Ovary (tissue), 10 donors: ENCODE data around the gene IL27RA. TPM values are rescaled to one million over a fixed set of nuclear protein-coding genes. Genes with fewer than 3 reads are reported as not detected.

ENCODE experiments used
- DNase-seq, 5 donors: peaks; one replicate each; pipeline ENCODE4 v3.0.0-alpha.2; 2019 to 2020
- H3K27ac ChIP-seq, 2 donors: fragments of 200-600 bp; one replicate each; pipeline versions ENCODE4 v1.5.1 to v1.8.0; 2019 to 2022
- H3K27me3 ChIP-seq: fragments of 200-600 bp; one replicate; pipeline ENCODE4 v1.8.0; 2022
- H3K36me3 ChIP-seq: fragments of 200-600 bp; sonication (generic); one replicate; pipeline ENCODE4 v1.5.1; 2019
- H3K4me1 ChIP-seq: one replicate; pipeline ENCODE4 v1.8.1; 2013; ENCODE audit warnings: mild to moderate bottlenecking, moderate library complexity; ENCODE audit not compliant: insufficient read depth
- H3K4me3 ChIP-seq: fragments of 200-600 bp; sonication (generic); one replicate; pipeline ENCODE4 v1.5.1; 2017
- H3K9me3 ChIP-seq, 2 donors: fragments of 200-600 bp in 1 of 2; sonication (generic) in 1 of 2; one replicate each; pipeline versions ENCODE4 v1.5.1 to v1.8.1; 2013 to 2019; ENCODE audit warnings: mild to moderate bottlenecking in 1 of 2, moderate library complexity in 1 of 2
- EP300 ChIP-seq: sonication (generic); formaldehyde crosslinking; IDR thresholded peaks from one replicate; pipeline ENCODE4 v1.6.1; 2017; ENCODE audit warnings: antibody characterized with exemption
- POLR2A ChIP-seq: fragments of 450-650 bp; IDR thresholded peaks from one replicate; pipeline ENCODE4 v1.6.1; 2017; ENCODE audit warnings: antibody characterized with exemption, mild to moderate bottlenecking, moderate library complexity
- WGBS, 3 donors: extraction: QIAGEN DNeasy Blood & Tissue Kit in 1 of 3; methylation state at CpG; one replicate each; pipeline versions ENCODE4 v1.1.5 to v1.1.7; 2013 to 2017; 5-methylcytosine and 5-hydroxymethylcytosine counted together
- intact Hi-C, 4 donors: fragments of 100-400 bp; cut with DNase I; formaldehyde crosslinking; loops; one replicate each; pipeline versions ENCODE4 v1.11.0 to v1.15.1; 2022 to 2023
- long read RNA-seq, 3 donors: library from polyadenylated mRNA in 2 of 3; unstranded in 2 of 3; transcript quantifications; one replicate each; pipeline ENCODE4 v2.0.0 and lab custom pipeline, GENCODE V29; 2021 to 2026
- polyA plus RNA-seq, 2 donors: library from polyadenylated mRNA; stranded (reverse); fragments of 200-250 nt in 1 of 2; fragments of 350-450 nt in 1 of 2; fragmentation: Illumina TruSeq in 1 of 2; extraction: RNeasy Lipid Tissue Mini Kit (QIAGEN cat#74804) in 1 of 2; gene quantifications; one replicate each; pipeline ENCODE4 v1.2.3, GENCODE V29; 2013 to 2014
- total RNA-seq, 7 donors: library from RNA; depleted of rRNA in 2 of 7; stranded (reverse); fragments of >200 nt in 2 of 7; fragmentation: NEBNext Ultra II Directional in 3 of 7; extraction: Animal tissue kit (Norgen Biotek cat#: 25700) in 3 of 7; gene quantifications; one replicate each; pipeline versions ENCODE4 v1.1.0 to v1.2.4, GENCODE V29; 2016 to 2023
- TF ChIP-seq, protein P1 (sequence below), 3 donors: fragments of 450-650 bp in 2 of 3; fragments of 200-600 bp in 1 of 3; IDR thresholded peaks; one replicate each; pipeline versions ENCODE4 v1.5.1 to v1.8.0; 2016 to 2022; ENCODE audit warnings: antibody characterized with exemption in 3 of 3, mild to moderate bottlenecking in 1 of 3
- donor health status: DM: no; HTN: no; CAD: no; lungs with moderate emphysema.
- donor health status: DM: no; HTN: no; CAD: no.
- donor health status: Bipolar disorder and iron deficiency.
- donor health status: DM: yes; HTN: yes; CAD: no.
- donor health status: DM: no; HTN: no; CAD: no.
- donor health status: DM: yes; HTN: yes; CAD: no.

The IL27RA gene
- total RNA-seq, result 1 to 10 TPM in 5 of 7 donors, under 1 TPM in 2; 0.48 to 4.3 (median 1.8) TPM
- polyA plus RNA-seq, result 1 to 10 TPM; 2.1 to 2.4 TPM
- long read RNA-seq, donor 1, transcript IL27RA-201 (14 exons, 2,962 nt), result major isoform, 18 of 20 reads
- long read RNA-seq, donor 1, partial matches to known transcripts, result 1 of 20 reads
- long read RNA-seq, donor 1, other reads (novel, unspliced or antisense), result 1 of 20 reads
- long read RNA-seq, donor 2, partial matches to known transcripts, result 0 of 1 reads
- long read RNA-seq, donor 2, other reads (novel, unspliced or antisense), result 0 of 1 reads
- long read RNA-seq, donor 3, transcript IL27RA-201 (14 exons, 2,962 nt), result major isoform, 5 of 7 reads
- long read RNA-seq, donor 3, partial matches to known transcripts, result 2 of 7 reads
- long read RNA-seq, donor 3, other reads (novel, unspliced or antisense), result 0 of 7 reads

DNA sequence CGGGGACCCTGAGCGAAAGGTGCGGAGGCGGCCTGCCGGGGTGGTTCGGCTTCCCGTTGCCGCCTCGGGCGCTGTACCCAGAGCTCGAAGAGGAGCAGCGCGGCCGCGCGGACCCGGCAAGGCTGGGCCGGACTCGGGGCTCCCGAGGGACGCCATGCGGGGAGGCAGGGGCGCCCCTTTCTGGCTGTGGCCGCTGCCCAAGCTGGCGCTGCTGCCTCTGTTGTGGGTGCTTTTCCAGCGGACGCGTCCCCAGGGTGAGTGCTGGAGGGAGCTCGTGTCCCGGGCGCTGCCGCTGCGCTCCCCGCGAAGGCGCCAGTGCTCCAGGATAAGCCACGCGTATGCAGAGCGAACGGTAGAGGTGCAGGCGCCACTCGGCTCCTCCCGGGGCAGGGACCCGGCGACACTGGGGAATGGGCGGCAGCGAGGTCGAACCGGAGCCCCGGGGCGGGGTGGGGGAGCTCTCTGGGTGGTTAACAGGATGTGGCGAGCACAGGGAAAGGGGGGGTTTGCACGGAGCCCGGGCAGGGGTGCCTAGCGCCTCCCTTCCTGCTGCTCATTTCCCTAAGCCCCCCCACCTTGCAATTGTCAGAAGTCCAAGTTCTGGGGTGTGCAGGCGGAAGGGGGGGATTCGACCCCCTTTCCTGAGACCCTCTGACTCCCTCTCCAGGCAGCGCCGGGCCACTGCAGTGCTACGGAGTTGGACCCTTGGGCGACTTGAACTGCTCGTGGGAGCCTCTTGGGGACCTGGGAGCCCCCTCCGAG, at the start of gene IL27RA:
Gene IL27RA, plus strand, starts transcription at position 44 of the 762 bp plus-strand sequence. Its CDS starts 111 bp downstream, at position 155.
- peak in 3 of 5 donors; percentile 19 to 51 (median 48) for DNase-seq
- H3K27ac ChIP-seq, result no peak within 1 kb of the TSS
- H3K27me3 ChIP-seq, result no peaks in the 10 kb centered on the region
- no peak for TF ChIP-seq EP300
- TF ChIP-seq, protein P1, sequence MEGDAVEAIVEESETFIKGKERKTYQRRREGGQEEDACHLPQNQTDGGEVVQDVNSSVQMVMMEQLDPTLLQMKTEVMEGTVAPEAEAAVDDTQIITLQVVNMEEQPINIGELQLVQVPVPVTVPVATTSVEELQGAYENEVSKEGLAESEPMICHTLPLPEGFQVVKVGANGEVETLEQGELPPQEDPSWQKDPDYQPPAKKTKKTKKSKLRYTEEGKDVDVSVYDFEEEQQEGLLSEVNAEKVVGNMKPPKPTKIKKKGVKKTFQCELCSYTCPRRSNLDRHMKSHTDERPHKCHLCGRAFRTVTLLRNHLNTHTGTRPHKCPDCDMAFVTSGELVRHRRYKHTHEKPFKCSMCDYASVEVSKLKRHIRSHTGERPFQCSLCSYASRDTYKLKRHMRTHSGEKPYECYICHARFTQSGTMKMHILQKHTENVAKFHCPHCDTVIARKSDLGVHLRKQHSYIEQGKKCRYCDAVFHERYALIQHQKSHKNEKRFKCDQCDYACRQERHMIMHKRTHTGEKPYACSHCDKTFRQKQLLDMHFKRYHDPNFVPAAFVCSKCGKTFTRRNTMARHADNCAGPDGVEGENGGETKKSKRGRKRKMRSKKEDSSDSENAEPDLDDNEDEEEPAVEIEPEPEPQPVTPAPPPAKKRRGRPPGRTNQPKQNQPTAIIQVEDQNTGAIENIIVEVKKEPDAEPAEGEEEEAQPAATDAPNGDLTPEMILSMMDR (IDR thresholded peaks at IDR 0.05), result peak in 1 of 3 donors; percentile 20
- H3K4me1 ChIP-seq, result no peaks in the 10 kb centered on the region
- H3K9me3 ChIP-seq, result no peaks in the 10 kb centered on the region
- intact Hi-C loops, result no loop called here
- no peaks in the 10 kb centered on the region for H3K36me3 ChIP-seq
- 0% methylated on average over 37 to 63 of the region's 63 CpGs for WGBS, 3 donors
- H3K4me3 ChIP-seq, result peak within 1 kb of the TSS; percentile 45

DNA sequence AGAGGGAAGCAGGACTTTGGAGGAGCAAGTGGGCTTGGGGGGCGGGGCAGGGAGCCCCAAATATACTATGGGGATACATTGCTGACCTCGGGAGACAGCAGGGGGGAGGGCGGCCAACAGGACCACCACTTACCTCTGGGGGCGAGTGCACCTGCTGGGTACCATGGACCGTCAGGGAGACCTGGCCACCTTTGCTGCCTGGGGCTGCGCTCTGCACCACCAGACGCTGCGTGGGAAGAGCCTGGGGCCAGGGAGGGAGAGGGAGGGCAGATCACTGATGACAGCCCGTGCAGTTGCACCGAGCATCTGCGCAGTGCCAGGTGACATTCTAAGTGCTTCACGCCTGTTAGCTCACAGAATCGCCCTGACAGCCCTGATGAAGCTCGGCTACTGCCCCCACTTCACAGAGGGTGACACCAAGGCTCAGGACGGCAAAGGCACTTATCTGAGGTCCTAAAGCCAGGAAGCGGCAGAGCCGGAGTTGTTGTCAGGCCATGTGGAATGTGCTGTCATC, 49.5 kb upstream of the IL27RA start:
- DNase-seq, result no peak
- no peaks in the 10 kb centered on the region for H3K9me3 ChIP-seq
- intact Hi-C loops, result no loop called here
- H3K27me3 ChIP-seq, result no peaks in the 10 kb centered on the region
- WGBS, 3 donors, result 92 to 96% (median 92%) methylated on average over 17 of the region's 17 CpGs
- peaks cover 5% of the 10 kb centered on the region for H3K4me1 ChIP-seq
- no peaks in the 10 kb centered on the region for H3K36me3 ChIP-seq
- no peak overlapping the region for H3K27ac ChIP-seq
- TF ChIP-seq, protein P1 (IDR thresholded peaks at IDR 0.05), result no peak
- no peak for TF ChIP-seq EP300
- no peak for TF ChIP-seq POLR2A
- H3K4me3 ChIP-seq, result no peak overlapping the region

DNA sequence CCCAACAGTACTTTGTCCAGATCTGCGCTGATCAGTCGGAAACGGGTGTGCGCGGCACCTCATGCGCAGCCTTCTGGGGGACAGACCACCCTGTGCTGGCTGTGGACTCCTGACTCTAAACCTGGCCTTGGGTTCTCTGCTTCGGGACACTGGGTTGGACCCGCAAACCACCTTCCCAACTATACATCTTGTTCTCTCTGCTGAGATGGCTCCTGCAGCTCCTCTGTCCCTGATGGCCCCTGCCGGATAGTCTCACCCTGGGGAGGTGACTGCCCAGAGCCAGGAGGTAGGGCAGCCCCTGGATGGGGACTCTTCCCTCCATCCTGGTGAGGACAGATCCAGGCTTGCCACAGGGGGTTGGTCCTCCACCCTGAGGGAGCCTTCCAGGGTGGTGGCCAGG, 48.8 kb upstream of the IL27RA start:
- H3K4me1 ChIP-seq, result peaks cover 5% of the 10 kb centered on the region

More for the DNA sequence above, 48.8 kb upstream of the IL27RA start:
- Histone ChIP-seq H3K9me3 (no peaks in the 10 kb centered on the region), H3K27ac (no peak overlapping the region), H3K36me3 (no peaks in the 10 kb centered on the region), H3K27me3 (no peaks in the 10 kb centered on the region), H3K4me3 (no peak overlapping the region)
- DNase-seq, result no peak
- WGBS, 3 donors, result 90 to 98% (median 97%) methylated on average over 8 to 9 of the region's 9 CpGs
- intact Hi-C loops, result no loop called here
- no peak for TF ChIP-seq EP300
- TF ChIP-seq, protein P1 (IDR thresholded peaks at IDR 0.05), result no peak
- no peak for TF ChIP-seq POLR2A
